DOHH2 (cell line): Measurements from ENCODE around the gene CTNNBL1.

Source experiments
- H3F3A ChIP-seq: fragments of 200-600 bp; sonication (generic), shearing (Covaris generic); 2 replicates; pipeline ENCODE4 v1.6.0; 2016; ENCODE audit warnings: antibody characterized with exemption, mild to moderate bottlenecking; ENCODE audit not compliant: control insufficient read depth, insufficient read depth
- H3K27ac ChIP-seq: fragments of 200-600 bp; sonication (generic); 2 replicates; pipeline ENCODE4 v1.5.1; 2014; ENCODE audit warnings: low read depth, mild to moderate bottlenecking, low read length, moderate library complexity
- H3K27me3 ChIP-seq: fragments of 200-600 bp; sonication (generic); 2 replicates; pipeline ENCODE4 v1.6.1; 2014; ENCODE audit warnings: mild to moderate bottlenecking, low read length, mixed read lengths; ENCODE audit not compliant: control insufficient read depth
- H3K36me3 ChIP-seq: fragments of 200-600 bp; sonication (generic); 2 replicates; pipeline ENCODE4 v1.6.1; 2014; ENCODE audit warnings: mild to moderate bottlenecking, low read length, moderate library complexity, mixed read lengths; ENCODE audit not compliant: control insufficient read depth
- H3K4me1 ChIP-seq: fragments of 200-600 bp; sonication (generic); 2 replicates; pipeline ENCODE4 v1.6.1; 2014; ENCODE audit warnings: mild to moderate bottlenecking, low read length, mixed read lengths; ENCODE audit not compliant: control insufficient read depth
- H3K4me2 ChIP-seq: fragments of 200-600 bp; sonication (generic); 2 replicates; pipeline ENCODE4 v1.6.0; 2014; ENCODE audit warnings: mild to moderate bottlenecking, low read length, moderate library complexity
- H3K4me3 ChIP-seq: fragments of 200-600 bp; sonication (generic); 2 replicates; pipeline ENCODE4 v1.5.1; 2014; ENCODE audit warnings: mild to moderate bottlenecking, low read length, mixed read lengths
- H3K79me2 ChIP-seq: fragments of 200-600 bp; sonication (generic); 2 replicates; pipeline ENCODE4 v1.6.1; 2014; ENCODE audit warnings: mild to moderate bottlenecking, low read length, mixed read lengths; ENCODE audit not compliant: control insufficient read depth
- H3K9me2 ChIP-seq: fragments of 200-600 bp; sonication (generic); replicated peaks from 2 replicates; pipeline ENCODE4 v1.6.1; 2014; ENCODE audit warnings: mild to moderate bottlenecking, low read length, mixed read lengths; ENCODE audit not compliant: control insufficient read depth
- H3K9me3 ChIP-seq: fragments of 200-600 bp; sonication (generic); 2 replicates; pipeline ENCODE4 v1.6.1; 2014; ENCODE audit warnings: antibody characterized with exemption, low read length, mixed read lengths; ENCODE audit not compliant: control insufficient read depth, insufficient read depth
- H4K20me1 ChIP-seq: fragments of 200-600 bp; sonication (generic); 2 replicates; pipeline ENCODE4 v1.6.0; 2014; ENCODE audit warnings: low read depth, mild to moderate bottlenecking, antibody characterized with exemption, low read length, moderate library complexity; ENCODE audit not compliant: control insufficient read depth, insufficient read depth
- EZH2phosphoT487 ChIP-seq: fragments of 200-600 bp; sonication (generic); IDR thresholded peaks from 2 replicates; pipeline ENCODE4 v1.6.1; 2017; ENCODE audit warnings: borderline replicate concordance, mild to moderate bottlenecking, antibody characterized with exemption, low read length, moderate library complexity, mixed read lengths
- TF ChIP-seq, protein P1 (sequence below): fragments of 200-600 bp; sonication (generic); IDR thresholded peaks from one replicate; pipeline ENCODE4 v1.5.1; 2014; ENCODE audit warnings: antibody characterized with exemption, mild to moderate bottlenecking, low read depth, low read length; ENCODE audit not compliant: poor library complexity, severe bottlenecking

Gene CTNNBL1

DNA sequence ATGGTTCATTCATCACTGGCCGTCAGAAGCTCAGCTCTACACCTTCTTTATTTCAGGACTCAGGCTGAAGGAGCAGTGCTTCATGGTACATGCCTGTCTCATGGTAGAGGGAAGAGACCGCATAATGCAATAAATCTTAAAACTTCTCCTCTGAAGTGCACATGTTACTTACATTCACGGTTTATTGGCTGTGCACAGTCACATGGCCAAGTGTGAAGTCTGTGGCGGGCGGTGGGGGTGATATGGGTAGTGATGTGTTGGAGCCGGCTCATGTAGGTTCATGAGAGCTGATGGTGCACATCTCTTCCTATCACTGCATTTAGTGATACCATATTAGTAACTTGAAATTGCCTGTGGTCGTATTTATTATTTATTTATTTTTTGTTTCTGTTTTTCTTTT, 102.9 kb downstream of the CTNNBL1 start:
- Histone ChIP-seq H3K9me2 (no peaks in the 10 kb centered on the region), H3K36me3 (peaks cover 8% of the 10 kb centered on the region; the same call in 1 of the 2 replicates), H3K27me3 (no peaks in the 10 kb centered on the region), H3K4me3 (no peak overlapping the region), H3K4me1 (no peaks in the 10 kb centered on the region), H3K79me2 (no peaks in the 10 kb centered on the region), H3K9me3 (no peaks in the 10 kb centered on the region), H4K20me1 (no peaks in the 10 kb centered on the region), H3F3A (no peaks in the 10 kb centered on the region), H3K27ac (no peak overlapping the region), H3K4me2 (no peak overlapping the region)
- TF ChIP-seq, protein P1, sequence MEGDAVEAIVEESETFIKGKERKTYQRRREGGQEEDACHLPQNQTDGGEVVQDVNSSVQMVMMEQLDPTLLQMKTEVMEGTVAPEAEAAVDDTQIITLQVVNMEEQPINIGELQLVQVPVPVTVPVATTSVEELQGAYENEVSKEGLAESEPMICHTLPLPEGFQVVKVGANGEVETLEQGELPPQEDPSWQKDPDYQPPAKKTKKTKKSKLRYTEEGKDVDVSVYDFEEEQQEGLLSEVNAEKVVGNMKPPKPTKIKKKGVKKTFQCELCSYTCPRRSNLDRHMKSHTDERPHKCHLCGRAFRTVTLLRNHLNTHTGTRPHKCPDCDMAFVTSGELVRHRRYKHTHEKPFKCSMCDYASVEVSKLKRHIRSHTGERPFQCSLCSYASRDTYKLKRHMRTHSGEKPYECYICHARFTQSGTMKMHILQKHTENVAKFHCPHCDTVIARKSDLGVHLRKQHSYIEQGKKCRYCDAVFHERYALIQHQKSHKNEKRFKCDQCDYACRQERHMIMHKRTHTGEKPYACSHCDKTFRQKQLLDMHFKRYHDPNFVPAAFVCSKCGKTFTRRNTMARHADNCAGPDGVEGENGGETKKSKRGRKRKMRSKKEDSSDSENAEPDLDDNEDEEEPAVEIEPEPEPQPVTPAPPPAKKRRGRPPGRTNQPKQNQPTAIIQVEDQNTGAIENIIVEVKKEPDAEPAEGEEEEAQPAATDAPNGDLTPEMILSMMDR: no peak
- no peak for TF ChIP-seq EZH2phosphoT487

DNA sequence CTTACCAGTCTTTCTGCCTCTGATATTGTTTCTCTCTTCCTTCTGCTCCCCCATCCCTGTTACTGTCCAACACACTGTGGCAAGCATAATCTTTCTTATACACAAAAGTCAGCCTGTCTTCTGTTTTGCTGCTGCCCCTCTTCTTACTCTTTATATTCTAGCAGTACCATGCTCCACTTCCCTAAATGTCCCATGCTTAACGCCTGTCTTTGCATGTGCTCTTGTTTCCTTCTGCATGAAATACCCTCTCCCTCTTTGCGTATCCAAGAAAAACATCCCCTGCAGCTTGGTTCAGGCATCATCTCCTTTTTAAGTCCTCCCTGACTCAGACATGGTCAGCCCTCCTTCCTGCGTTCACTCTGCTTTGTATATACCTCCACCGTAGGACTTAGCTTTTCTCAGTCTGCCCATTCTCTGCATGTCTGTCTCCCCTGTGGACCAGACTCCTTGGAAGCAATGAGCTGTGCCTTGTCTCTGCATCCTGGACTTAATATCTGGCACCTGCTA, 103.9 kb downstream of the CTNNBL1 start:
- Histone ChIP-seq H3F3A (no peaks in the 10 kb centered on the region), H3K9me2 (no peaks in the 10 kb centered on the region), H3K36me3 (peaks cover 5% of the 10 kb centered on the region), H3K27ac (no peak overlapping the region), H3K4me3 (no peak overlapping the region), H3K4me2 (no peak overlapping the region), H3K9me3 (no peaks in the 10 kb centered on the region), H3K27me3 (no peaks in the 10 kb centered on the region), H4K20me1 (no peaks in the 10 kb centered on the region), H3K4me1 (peaks cover 5% of the 10 kb centered on the region), H3K79me2 (no peaks in the 10 kb centered on the region)
- TF ChIP-seq, protein P1: no peak
- TF ChIP-seq EZH2phosphoT487: no peak

DNA sequence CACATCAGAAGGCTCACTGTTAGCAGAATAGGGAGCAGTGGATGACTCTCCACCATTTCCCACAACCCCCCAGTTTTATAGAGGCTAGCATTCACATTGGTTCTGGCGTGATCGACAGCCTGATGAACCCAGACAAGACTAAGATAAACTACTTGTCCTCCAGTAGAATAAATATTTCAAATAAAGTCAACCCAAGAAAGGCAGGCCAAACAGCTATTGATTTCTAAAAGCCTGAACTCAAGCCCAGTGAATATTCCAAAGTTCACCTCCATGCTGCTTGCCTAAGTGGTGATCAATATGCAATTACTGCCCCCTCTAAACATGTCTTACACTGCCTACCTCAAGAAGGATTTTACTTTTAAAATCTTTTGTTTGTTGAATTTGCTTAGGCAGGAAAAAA, 104.5 kb downstream of the CTNNBL1 start:
- Histone ChIP-seq H3K79me2 (no peaks in the 10 kb centered on the region), H3K27me3 (no peaks in the 10 kb centered on the region), H3K4me3 (no peak overlapping the region), H3K4me2 (no peak overlapping the region), H3K36me3 (peaks cover 10% of the 10 kb centered on the region), H3K4me1 (peaks cover 11% of the 10 kb centered on the region), H3K27ac (no peak overlapping the region), H4K20me1 (no peaks in the 10 kb centered on the region), H3K9me2 (no peaks in the 10 kb centered on the region), H3F3A (no peaks in the 10 kb centered on the region), H3K9me3 (no peaks in the 10 kb centered on the region)
- TF ChIP-seq, protein P1: no peak
- no peak for TF ChIP-seq EZH2phosphoT487
